Embryonic facial prominence (tissue), 1 donor: ENCODE data around the gene RSPH1.

Experiments used
- DNase-seq: peaks from one replicate; pipeline ENCODE4 v3.0.0-alpha.2; 2016; ENCODE audit errors: extremely low spot score

The RSPH1 gene

GRCh38 chr21:42466700-42467099 lies 29.3 kb downstream of the RSPH1 start:
- no peak for DNase-seq

- DNase-seq = no peak
Measured at GRCh38 chr21:42465803-42466127, 30.3 kb downstream of the RSPH1 start.

DNA sequence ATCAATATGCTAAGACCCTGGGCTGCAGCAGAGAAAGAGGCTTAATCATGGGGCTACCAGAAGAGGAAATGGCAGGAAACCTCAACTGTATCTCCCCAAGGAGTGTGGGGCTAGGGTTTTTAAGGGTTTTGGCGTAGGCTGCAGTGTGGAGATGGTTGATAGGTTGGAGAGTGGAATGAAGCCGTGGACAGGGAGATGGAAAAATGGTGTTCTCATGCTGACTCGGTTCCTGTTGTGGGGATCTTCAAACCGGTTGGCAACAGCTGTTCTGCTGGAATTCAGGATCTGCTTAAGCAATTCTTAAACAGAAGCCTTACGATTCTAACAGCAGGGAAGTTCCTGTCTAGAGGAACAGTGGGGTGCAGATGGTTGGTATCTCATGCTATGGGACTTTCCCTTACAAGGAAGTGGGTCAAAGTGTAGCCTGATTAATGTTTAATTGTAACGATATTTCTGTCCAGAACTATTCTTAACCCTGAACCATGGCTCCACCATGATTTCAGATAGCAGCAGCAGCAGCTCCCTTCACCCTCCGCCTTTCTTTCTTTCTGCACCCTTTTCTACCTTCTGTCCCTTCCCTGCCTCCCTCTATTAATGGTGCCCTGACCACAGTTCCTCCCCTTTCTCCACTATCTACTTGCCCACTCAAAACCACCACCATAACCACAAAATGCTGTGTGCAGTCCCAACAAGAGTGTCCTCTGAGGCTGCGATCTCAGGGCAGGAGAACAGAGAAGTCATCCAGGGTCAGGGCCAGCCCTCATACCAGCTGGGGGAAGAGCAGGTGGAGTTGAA lies 30.8 kb downstream of the RSPH1 start:
- no peak for DNase-seq

DNA sequence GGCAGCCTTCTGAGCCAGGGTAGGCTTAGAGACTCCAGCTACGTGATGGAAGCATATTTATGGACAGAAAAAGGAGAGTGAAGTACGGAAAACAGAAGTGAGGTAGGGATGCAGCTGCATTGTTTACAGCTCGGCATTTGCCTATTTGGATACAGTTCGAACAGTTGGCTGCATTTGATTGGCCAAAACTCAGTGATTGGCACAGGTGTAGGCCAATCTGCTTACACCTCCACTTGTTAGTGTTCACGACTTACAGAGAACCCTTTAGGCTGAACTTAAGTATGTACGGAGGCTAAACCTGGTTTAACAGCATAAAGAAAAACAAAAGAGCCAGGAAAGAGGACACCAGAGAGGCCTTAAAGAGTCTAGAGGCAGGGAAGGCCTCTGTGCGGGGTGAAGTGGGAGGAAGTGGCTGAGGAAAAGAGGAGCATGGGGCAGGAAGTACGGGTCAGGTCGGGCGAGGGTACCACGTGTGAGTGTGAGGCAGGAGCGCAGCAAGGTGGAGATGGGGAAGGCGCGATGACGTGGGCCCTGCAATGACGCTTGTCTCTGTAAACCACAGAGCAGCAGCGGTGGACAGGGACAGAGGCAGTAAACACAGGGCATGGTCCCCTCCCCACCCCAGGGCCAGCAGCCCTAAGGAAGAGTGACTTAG lies 32.0 kb downstream of the RSPH1 start:
- no peak for DNase-seq

GRCh38 chr21:42461881-42462877 lies 33.8 kb downstream of the RSPH1 start:
- no peak for DNase-seq

DNA sequence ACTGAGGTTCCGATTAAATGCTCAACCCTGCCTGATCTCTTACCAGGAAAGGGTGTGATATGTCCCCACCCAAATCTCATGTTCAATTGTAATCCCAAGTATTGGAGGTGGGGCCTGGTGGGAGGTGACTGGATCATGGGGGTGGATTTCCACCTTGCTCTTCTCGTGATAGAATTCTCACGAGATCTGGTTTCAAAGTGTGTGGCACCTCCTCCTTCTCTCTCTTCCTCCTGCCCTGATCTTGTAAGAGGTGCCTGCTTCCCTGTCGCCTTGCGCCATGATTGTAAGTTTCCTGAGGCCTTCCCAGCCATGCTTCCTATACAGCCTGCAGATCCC lies 34.9 kb downstream of the RSPH1 start:
- no peak for DNase-seq

- DNase-seq = no peak
Measured at GRCh38 chr21:42460391-42461184, 35.4 kb downstream of the RSPH1 start.

- no peak for DNase-seq
Measured at GRCh38 chr21:42459546-42460215, 36.3 kb downstream of the RSPH1 start.

DNA sequence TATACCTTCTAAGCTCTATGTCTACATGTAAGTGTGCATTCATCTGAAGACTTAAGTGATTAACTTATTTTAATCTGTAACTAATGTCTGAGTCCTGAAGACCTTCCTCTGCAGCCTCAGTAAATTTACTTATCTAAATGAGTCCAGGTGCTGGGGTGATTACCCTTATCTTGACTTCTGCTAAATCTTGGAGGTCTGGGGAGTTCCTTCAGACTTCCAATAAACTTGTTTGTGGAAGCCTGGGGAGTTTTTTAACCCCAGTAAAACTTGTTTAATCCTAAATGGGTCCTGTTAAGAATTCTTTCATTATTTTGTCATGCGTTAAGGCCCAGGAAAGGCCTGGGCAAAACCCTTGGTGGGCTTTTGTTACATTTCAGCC lies 37.0 kb downstream of the RSPH1 start:
- DNase-seq = no peak

DNA sequence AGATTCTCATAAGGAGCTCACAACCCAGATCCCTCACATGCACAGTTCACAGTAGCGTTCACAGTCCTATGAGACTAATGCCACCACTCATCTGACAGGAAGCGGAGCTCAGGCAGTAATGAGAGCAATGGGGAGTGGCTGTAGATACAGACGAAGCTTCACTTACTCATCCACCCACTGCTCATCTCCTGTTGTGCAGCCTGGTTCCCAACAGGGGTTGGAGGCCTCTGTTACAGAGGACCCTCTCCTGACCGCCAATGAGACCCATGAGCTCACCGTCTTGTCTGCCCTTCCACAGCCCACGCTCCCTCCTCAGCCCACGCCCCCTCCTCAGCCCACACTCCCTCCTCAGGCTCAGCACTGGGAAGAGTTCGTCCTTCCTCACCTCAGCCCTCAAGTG lies 39.6 kb downstream of the RSPH1 start:
- DNase-seq = no peak

DNA sequence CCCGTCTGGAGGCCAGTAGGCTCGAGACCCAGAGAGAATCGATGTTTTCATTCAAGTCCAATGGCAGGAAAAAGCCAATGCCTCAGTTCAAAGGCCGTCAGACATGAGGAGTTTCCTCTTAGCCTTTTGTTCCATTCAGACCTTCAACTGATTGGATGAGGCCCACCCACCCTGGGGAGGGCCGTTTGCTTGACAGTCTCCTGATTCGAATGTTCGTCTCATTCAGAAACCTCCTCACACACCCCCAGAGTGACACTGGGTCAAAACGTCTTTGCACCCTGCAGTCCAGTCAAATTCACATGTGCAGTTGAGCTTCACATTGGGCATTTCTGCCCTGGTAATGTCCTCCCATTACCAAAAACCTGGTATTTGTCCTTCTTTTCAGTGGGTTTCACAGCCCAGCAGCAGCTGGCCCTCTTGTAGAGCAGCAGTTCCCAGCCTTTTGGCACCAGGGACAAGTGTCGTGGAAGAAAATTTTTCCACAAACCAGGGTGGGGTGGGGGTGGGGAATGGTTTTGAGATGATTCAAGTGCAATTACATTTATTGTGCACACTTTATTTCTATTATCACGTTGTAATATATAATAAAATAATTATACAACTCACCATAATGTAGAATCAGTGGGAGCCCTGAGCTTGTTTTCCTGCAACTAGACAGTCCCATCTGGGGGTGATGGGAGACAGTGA lies 40.1 kb downstream of the RSPH1 start:
- DNase-seq = no peak

DNA sequence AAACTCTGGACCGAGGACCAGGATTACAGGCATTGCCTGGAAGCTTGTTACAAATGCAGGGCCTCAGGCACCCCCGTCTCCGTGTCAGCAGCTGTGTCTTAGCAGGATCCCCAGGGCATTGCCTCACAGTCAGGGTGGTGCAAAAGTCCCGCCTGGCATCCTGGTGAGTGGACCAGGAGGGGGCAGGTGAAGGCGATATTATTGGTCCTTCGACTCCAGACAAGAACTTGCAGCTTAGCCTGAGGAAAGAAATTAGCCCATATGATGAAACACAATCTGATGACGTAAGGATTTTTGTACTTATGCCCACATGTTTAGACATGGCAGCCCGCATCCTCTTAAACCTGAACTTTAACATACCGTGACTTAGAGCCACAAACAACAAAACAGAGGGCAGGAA lies 40.8 kb downstream of the RSPH1 start:
- no peak for DNase-seq

- no peak for DNase-seq
Measured at GRCh38 chr21:42454786-42455185, 41.2 kb downstream of the RSPH1 start.

DNA sequence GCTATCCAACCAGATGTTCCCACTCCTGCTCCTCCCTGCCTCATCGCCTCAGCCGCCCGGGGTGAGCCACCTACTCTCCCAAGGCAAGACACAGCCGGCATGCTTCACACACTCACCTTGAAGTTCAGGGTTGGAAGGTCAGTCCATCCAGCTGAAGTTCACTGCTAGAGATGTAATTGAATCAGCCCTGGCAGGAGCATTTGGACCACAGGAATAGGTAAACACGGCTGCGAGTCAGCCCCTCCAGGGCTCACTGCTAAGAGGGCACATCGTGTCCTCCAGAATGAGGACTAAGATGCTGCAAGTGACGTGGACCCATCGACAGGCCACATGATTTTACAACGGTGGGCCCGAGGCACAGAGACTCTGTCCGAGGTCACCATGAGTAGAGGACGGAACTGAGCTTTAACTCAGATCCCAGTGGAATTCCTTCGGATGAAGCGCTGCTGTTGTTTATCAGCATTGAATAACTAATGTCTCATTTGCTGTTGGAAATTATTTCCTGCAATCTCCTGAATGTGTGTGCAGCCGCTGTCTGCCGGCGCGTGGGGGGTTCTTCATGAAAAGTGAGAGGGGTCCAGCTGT lies 41.9 kb downstream of the RSPH1 start:
- no peak for DNase-seq

- DNase-seq = no peak
Measured at GRCh38 chr21:42453224-42453985, 42.6 kb downstream of the RSPH1 start.

GRCh38 chr21:42452401-42453223 lies 43.4 kb downstream of the RSPH1 start:
- no peak for DNase-seq

GRCh38 chr21:42451941-42452340 lies 44.1 kb downstream of the RSPH1 start:
- no peak for DNase-seq

- DNase-seq = no peak
Measured at GRCh38 chr21:42448686-42449085, 47.3 kb downstream of the RSPH1 start.

DNA sequence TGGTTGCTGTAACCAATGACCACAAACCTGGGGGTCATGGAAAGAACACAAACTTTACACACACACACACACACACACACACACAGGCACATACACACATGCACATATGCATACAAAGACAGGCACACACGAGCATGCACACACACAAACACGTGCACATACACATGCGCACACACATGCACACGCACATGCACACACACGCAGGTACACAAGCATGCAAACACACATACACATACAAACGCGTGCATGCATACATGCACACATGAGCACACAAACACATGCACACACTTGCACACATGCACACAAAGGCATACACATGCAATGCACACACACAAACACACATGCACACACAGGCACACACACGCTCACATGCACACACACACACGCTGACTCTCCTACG lies 48.3 kb downstream of the RSPH1 start:
- no peak for DNase-seq
